Measurements from ENCODE around the gene AMBP.

The AMBP gene

DNA sequence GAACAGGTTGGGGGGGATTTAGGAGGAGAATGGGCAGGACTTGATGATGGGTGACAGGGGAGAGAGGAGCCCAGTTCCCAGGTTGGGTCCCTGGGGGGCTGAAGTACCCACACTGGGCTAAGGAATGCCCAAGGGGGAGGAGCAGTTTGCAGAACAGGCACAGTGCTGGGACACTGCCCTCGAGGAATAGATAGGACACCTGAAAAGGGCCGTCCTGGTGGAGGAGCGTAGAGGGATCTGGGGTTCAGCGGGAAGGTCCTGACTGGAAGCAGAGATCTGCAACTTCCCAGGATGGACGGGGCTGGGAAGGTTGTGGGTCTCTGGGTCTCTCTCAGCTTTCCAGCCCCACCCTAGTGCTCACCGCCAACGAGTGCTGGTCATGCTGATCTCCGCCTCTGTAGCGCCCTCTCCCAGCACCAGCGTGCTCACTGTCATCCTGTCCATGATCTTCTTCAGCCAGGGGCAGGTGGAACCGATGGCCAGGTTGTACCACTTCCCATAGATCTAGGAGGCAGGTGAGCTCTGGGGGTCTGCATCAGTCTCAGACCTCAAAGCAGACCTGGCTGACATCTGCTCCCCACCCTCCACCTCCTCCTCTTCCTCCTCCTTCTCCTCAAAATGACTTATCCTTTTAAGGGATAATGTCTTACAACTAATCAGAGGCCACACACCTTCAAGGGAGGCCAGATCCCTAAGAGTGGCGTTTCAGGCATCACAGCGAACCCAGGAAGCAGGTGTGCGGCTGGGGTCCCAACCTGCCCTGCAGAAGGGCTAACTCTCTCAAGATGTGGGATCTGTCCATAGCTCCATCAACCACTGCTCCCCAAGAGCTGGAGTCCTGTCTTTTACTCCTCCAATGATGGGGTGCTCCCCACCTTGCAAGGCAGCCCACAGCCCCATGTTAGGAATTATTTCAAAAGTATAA lies 1.6 kb downstream of the AMBP start:
- FAIRE-seq (no peak), DNase-seq (ENCODE audit: insufficient read length, low spot score) (no peak)

DNA sequence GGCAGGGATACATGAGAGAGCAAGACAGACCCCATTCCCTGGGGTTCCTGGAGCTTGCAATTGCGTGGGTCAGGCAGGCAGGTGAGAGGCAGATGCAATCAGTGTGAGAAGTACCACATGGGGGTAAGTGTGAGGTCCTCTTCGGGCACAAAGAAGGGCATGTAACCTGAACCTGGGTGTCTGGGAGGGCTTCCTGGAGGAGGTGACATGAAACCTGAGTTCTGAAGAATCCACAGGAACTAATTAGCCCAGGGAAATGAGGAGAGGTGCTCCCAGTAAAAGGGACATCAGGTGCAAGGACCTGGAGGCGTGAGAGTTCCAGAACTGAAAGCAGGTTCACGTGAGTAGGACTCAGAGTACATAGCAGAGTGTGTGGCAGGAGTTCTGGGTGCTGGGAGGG lies 2.5 kb downstream of the AMBP start:
- FAIRE-seq (no peak), DNase-seq (ENCODE audit: insufficient read length, low spot score) (no peak)

GRCh38 chr9:114072184-114073140 lies 5.6 kb downstream of the AMBP start:
- DNase-seq (ENCODE audit: insufficient read length, low spot score) (no peak), FAIRE-seq (no peak)

DNA sequence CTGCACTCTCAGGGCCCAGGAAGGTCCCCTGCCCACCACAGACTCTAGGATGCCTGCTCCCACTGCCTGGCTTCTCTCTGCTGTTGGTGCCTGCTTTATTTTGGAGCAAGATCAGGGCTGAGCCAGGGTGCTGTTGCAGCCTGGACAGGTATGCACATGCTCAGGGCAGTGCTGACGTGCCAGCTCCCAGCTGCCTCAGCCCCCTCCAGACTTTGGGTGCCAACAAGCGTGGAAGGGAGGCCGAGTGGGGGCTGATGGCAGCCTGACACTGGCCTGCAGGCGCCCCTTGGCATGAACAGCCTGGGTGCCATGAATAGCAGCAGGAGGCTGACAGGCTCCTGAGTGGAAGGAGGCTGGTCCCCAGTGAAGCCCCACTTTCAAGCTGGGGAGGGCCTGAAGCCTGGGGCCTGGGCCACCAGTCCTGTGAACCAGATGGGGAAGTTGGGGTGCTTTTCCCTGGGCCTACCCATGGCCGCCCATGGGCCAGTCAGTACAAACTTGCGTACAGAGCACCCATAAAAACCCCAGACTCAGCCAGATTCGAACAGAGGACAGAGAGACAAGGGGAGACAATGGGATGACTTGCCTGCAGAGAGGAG lies 6.8 kb downstream of the AMBP start:
- FAIRE-seq (no peak), DNase-seq (ENCODE audit: insufficient read length, low spot score) (no peak)

- no peak for DNase-seq (ENCODE audit: insufficient read length, low spot score)
- FAIRE-seq, result no peak
Observed at GRCh38 chr9:114070188-114071103, 7.7 kb downstream of the AMBP start.

GRCh38 chr9:114069476-114070187 lies 8.5 kb downstream of the AMBP start:
- no peak for FAIRE-seq
- no peak for DNase-seq (ENCODE audit: insufficient read length, low spot score)

DNA sequence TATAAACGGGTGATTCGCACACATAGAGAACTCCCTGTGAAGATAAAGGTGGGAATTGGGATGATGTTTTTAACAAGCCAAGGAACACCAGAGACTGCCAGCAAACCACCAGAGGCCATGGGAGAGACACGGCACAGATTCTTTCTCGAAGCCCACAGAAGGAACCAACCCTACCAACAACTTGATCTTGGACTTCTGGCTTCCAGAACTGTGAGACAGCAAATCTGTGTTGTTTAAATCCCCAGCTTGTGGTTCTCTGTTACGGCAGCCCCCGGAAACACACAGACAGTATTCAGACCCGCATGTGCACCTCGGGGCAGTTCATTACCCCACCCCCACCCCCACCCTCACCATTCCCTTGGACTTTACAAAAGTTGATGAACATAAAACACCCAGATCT lies 12.8 kb downstream of the AMBP start:
- no peak for FAIRE-seq
- no peak for DNase-seq (ENCODE audit: insufficient read length, low spot score)

DNA sequence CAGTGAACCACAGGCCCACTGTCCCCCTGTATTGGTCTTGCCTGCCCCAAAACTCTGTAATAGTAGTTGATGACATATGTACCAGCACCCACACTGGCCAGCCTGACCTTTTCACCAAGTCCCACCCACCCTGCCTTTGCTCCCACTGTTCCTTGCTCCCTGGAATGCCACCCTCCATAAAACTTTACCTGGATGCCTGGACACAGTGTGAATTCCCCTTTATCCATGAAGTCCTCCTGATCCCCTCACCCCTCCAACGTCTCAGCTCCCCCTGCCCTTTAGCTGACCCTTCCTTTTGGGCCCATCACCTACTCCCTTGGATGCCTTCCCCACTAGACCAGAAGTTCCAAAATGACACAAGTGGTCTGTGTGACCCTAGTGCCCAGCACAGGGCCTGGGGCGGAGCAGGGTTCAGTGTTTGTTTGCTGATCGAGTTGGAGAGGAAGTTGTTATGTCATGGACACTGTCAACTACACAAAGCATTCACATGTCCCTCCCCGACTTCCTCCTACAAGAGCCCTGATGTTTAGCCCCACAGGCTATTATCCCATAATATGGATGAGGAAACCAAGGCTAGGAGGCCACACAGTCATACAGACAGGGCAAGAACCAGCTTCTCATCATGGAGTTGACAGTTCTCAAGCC lies 16.1 kb downstream of the AMBP start:
- no peak for FAIRE-seq
- DNase-seq (ENCODE audit: insufficient read length, low spot score), result no peak

GRCh38 chr9:114061292-114061691 lies 16.8 kb downstream of the AMBP start:
- FAIRE-seq (no peak), DNase-seq (ENCODE audit: insufficient read length, low spot score) (no peak)

DNA sequence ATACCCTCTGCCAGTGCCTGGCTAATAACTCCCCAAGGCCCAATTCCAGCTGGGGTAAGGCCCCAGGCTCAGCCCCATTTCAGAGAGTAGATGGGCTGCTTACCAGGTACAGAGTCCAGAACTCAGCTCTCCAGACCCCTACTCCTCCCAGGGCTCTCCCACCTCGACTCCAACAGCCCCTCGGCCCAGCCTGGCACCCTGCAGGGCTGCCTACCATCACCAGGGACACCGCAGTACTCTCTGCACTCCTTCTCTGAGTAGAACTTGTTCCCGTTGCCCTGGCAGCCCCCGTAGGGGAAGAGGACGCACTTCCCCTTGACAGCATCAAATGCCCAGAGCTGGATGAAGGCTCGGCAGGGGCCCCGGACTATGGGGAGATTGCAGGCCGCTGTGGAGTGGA lies 17.4 kb downstream of the AMBP start:
- no peak for DNase-seq (ENCODE audit: insufficient read length, low spot score)
- no peak for FAIRE-seq

- DNase-seq (ENCODE audit: insufficient read length, low spot score) (no peak), FAIRE-seq (no peak)
Observed at GRCh38 chr9:114060070-114060469, 18.0 kb downstream of the AMBP start.

- FAIRE-seq (no peak), DNase-seq (ENCODE audit: insufficient read length, low spot score) (no peak)
Observed at GRCh38 chr9:114059047-114059803, 18.9 kb downstream of the AMBP start.

GRCh38 chr9:114058688-114059046 lies 19.4 kb downstream of the AMBP start:
- no peak for FAIRE-seq

GRCh38 chr9:114057161-114057885 lies 20.8 kb downstream of the AMBP start:
- FAIRE-seq, result no peak
- DNase-seq (ENCODE audit: insufficient read length, low spot score), result no peak

More at GRCh38 chr9:114058688-114059046, 19.4 kb downstream of the AMBP start:
- DNase-seq (ENCODE audit: insufficient read length, low spot score), result no peak

DNA sequence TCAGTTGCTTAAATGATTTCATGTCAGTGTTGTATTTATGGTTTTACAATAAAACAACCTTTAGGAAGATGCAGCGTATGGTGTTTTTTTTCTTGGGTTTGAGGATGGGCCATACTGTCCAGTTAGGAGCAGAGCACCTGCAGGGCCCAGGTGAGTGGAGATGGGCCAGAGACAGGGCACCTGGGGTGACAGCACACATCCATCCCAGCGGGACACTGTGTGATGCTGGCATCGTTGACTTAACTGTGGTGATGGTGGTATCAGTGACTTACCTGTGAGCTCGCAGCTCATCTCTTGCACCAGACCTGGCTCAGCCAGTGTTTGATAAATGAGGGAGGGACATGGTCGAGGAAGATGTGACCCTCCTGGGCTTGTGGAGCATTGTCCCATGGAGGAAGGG lies 21.6 kb downstream of the AMBP start:
- FAIRE-seq, result no peak
- DNase-seq (ENCODE audit: insufficient read length, low spot score), result no peak

DNA sequence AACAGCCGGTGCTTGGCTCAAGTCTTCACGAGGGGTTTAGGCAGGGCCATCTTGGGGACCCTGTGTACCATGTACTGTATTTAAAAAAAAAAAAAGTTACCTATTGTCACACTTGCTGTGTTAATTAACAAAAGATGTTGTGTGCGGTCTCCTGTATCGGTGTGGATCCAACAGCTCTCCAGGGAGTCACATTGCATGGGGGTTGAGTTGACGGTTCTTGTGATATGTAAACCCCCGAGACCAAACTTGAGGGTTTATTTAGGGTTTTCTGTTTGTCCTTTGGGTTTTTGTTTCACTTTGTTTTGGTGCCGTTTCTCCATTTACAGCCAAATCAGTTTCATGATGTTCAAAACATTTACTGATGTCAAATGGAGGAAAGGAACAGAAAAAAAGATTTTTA lies 22.2 kb downstream of the AMBP start:
- FAIRE-seq (no peak), DNase-seq (ENCODE audit: insufficient read length, low spot score) (no peak)

- FAIRE-seq, result no peak
Observed at GRCh38 chr9:114055061-114055460, 23.0 kb downstream of the AMBP start.

More at GRCh38 chr9:114055061-114055460, 23.0 kb downstream of the AMBP start:
- DNase-seq (ENCODE audit: insufficient read length, low spot score), result no peak
